Stimulated activated CD4-positive, alpha-beta T cell treated with anti-CD3 and anti-CD28 coated beads, TNF-alpha, amount 100 ng/mL, for 4 hours (primary cell): ENCODE data around the gene BCAP29.
"Not testable (repeated sequence)": the region's sequence is repeated elsewhere in the genome, so short reads cannot be mapped to it uniquely, and the experiment has no call there.

Source experiments
- DNase-seq, 3 experiments: peaks; one replicate each; pipeline ENCODE4 v3.0.0-alpha.2; 2020; ENCODE audit warnings: low read depth in 3 of 3

Gene BCAP29

GRCh38 chr7:107579885-107580715 is at the start of gene BCAP29:
TSS of gene BCAP29 (plus strand) at chr7:107580246. CDS start at chr7:107580773, 527 bp downstream.
- peak; percentile 37 to 54 (median 45) for DNase-seq

- DNase-seq, result no peak
These were observed 49.3 kb upstream of the BCAP29 start for GRCh38 chr7:107530751-107531150.

DNA sequence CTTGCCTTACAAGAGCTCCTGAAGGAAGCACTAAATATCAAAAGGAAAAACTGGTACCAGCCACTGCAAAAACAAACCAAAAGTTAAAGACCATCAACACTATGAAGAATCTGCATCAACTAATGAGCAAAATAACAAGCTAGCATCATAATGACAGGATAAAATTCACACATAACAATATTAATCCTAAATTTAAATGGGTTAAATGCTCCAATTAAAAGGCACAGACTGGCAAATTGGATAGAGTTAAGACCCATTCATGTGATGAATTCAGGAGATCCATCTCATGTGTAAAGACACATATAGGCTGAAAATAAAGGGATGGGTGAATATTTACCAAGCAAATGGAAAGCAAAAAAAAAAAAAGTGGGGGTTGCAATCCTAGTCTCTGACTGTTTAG is 45.9 kb upstream of the BCAP29 start:
- DNase-seq, result no peak

DNA sequence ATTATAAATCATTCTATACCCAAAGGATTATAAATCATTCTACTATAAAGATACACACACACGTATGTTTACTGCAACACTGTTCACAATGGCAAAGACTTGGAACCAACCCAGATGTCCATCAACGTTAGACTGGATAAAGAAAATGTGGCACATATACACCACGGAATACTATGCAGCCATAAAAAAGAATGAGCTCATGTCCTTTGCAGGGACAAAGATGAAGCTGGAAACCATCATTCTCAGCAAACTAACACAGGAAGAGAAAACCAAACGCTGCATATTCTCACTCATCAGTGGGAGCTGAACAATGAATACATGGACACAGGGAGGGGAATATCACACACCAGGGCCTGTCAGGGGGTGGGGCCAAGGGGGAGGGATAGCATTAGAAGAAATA is 42.8 kb upstream of the BCAP29 start:
- not testable (repeated sequence) for DNase-seq

GRCh38 chr7:107538001-107538400 is 42.0 kb upstream of the BCAP29 start:
- DNase-seq, result no peak

GRCh38 chr7:107543338-107543993 is 36.6 kb upstream of the BCAP29 start:
- DNase-seq, result no peak

DNA sequence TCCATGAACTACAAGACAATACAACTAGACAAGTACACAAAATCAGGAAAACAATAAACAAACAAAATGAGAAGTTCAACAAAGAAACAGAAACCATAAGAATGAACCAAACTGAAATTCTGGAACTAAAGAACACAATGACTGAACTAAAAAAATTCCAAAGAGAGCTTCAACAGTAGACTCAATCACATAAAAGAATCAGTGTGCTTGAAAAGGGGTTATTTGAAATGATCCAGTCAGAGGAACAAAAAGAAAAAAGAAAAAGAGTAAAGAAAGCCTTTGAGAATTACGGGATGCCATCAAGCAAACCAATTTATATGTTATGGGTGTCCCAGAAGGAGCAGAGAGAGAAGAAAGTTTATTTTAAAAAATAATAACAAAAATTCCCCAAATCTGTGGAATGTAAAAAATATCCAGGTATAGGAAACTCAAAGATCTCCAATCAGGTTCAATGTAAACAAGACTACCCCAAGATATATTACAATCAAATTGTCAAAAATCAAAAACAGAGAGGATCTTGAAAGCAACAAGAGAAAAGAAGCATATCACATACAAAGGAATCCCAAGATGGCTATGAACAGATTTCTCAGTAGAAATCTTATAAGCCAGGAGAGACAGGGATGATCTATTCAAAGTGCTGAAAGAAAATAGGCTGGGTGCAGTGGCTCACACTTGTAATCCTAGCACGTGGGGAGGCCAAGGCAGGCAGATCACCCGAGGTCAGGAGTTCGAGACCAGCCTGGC is 35.0 kb upstream of the BCAP29 start:
- no peak for DNase-seq

- no peak for DNase-seq
These were observed 28.1 kb upstream of the BCAP29 start for GRCh38 chr7:107551936-107552335.

- no peak for DNase-seq
These were observed 24.2 kb upstream of the BCAP29 start for GRCh38 chr7:107555893-107556292.

DNA sequence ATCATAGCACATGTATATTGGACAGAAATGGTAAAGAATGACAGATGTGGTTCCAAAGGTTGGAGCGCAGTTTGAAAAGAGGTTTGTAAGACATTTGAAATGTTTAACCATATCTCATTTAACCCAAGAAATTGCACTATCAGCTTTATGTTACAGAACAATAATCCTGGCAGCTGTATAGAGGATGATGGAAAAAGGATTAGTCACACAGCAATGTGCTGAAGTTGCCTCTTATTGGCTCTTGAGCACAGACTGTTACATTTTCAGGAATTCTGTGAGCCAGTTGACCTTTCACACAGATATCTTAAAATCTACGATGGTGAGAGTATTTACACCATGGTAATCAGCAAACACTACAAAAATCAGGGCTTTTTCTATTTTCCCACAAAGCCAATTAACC is 20.2 kb upstream of the BCAP29 start:
- DNase-seq, result no peak

- DNase-seq, result no peak
These were observed 19.0 kb upstream of the BCAP29 start for GRCh38 chr7:107560898-107561516.

DNA sequence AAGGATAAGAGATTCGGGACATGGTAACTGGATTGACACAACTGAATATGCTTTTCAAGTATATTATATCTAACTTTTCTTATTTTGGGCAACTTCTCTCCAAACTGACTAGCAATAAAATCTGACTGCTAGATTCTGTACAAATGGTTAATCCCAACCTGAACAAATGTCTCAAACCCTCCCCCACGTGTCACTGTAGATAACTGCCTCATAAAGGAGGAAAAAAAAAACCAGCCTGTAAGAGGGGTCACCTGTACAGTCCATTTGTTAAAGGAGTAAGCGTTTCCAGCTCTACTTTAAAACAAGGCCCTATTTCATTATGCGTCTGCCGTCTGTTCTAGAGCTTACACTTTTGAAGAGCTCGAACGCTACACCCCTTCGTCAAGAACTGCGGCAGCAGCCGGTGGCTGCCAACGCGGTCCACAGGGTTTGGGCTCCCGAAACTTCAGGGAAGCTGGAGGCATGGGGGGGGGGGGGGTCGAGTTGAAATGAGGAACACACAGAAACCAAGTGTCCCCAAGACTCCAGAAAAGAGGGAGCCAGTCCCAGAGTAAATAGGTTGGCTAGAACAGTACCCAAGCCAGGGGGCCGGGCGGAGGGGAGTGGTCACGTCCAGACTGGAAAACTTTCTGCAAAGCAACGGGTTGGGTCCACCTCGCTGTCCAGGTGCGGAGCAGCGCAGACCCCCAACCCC is 16.8 kb upstream of the BCAP29 start:
- DNase-seq, result no peak

DNA sequence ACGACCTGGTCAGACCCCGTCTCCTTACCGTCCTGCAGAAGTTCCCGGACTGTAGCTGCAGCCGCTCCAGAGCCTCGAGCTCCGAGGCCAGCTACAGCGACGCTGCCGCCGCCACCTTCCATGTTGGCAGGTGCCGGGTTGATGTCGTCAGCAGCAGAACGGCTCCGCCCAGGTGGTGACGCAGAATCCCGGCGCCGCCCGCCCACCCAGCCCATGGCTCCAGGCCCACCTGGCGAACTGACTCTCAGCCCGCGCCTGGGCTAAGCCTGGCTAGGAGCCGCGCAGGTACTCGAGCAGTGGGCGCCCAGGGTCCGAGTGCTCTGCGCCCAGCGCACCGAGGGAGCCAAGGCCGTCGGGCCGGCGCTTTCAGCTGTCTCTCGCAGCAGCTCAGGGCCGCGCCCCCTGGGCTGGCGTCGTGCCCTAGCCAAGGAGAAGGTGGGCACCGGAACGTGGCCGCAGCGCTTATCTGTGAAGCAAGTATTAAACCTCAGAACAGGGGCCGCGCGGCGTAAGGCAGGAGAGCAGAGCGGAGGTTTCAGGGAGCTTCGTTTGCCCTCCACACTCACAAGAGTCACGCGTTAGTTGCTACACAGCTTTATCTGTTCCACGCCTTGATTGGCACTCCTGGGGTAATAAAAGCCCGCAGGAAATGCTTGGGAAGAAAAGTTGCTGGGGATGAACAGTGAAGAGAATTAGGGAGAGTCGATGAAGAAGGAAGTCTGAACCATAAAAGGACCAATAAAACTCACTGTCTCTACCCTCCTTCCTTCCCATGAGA is 16.1 kb upstream of the BCAP29 start, which contains the start of the genes COG5 and DUS4L:
Gene COG5, minus strand, starts transcription at position 146 of the 778 bp plus-strand sequence. Its CDS starts 24 bp downstream, at position 122.
Gene DUS4L, plus strand, starts transcription at position 197 of the 778 bp plus-strand sequence. CDS start 3,100 bp downstream, outside the sequence.
- peak; percentile 63 to 76 (median 71) for DNase-seq

GRCh38 chr7:107564553-107565298 is 15.3 kb upstream of the BCAP29 start:
- DNase-seq, result no peak

- DNase-seq, result no peak
These were observed 9.7 kb upstream of the BCAP29 start for GRCh38 chr7:107570298-107570697.

DNA sequence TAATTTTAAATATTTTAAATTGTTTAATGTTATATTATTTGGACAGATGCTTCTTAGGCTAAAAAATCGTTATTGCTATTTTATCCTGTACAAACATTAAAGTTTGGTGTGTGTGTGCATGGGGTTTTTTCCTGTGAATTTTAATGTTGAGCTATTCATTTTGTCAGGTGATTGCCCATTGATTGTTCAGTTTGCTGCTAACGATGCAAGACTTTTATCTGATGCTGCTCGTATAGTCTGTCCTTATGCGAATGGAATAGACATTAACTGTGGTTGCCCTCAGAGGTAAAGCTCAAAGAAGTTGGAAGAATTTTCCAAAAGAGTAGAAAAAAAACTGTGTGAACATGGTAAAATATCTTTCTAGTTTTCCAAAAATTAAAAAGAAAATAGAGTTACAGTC is 6.5 kb upstream of the BCAP29 start:
- no peak for DNase-seq

DNA sequence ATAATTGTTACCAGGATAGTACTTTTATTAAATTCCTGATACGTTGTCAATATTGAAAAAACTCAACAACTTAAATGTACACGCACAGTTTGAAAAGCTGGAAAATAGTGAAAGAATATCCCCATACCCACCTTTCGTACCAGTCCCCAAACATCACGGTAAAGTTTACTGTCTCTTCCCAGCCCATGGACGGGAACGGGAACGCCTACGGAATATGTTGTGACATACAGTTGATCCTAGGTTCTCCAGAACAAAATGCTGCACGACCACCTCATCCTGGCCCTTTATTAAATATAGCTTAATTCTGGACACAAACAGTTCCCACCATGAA is 527 bp upstream of the BCAP29 start:
- no peak for DNase-seq

- DNase-seq, result no peak
These were observed 804 bp downstream of the BCAP29 start for GRCh38 chr7:107580716-107581383.

GRCh38 chr7:107581387-107582013 is 1.5 kb downstream of the BCAP29 start:
- no peak for DNase-seq
